IMR-90 (cell line): ENCODE measurements around the gene PRKAR1B. TPM values are rescaled to one million over a fixed set of nuclear protein-coding genes. Genes with fewer than 3 reads are reported as not detected.

Experiments
- ATAC-seq: fragments of 200-7000 bp; cut with Tn5 transposase; 2 replicates; pipeline ENCODE4 v1.9.1; 2020; ENCODE audit warnings: low read depth, mild to moderate bottlenecking, moderate library complexity
- BruUV-seq: library from RNA; stranded (reverse); fragments of 400-500 nt; replicated peaks from 2 replicates; lab custom pipeline; 2021; lab: Mats Ljungman, UMichigan
- CTCF ChIA-PET: fragments of 300-600 bp; formaldehyde crosslinking; extraction: SDS; loops from one replicate; lab custom pipeline; 2021; ENCODE audit warnings: antibody characterized with exemption; lab: Yijun Ruan, JAX
- POLR2A ChIA-PET: fragments of 300-600 bp; sonication (Branson Sonifier 250); formaldehyde crosslinking; loops from one replicate; lab custom pipeline; 2022; ENCODE audit warnings: antibody characterized with exemption; ENCODE audit not compliant: unreplicated experiment; lab: Charles Lee
- DNase-seq: peaks from one replicate; pipeline ENCODE4 v3.0.0; 2013
- H2AFZ ChIP-seq: replicated peaks from 2 replicates; pipeline ENCODE3; 2013; ENCODE audit warnings: low read length, mild to moderate bottlenecking; ENCODE audit not compliant: poor library complexity
- H2AK5ac ChIP-seq: 2 replicates; pipeline ENCODE4 v1.6.1; 2013; ENCODE audit warnings: low read depth, low read length, inconsistent platforms
- H2AK9ac ChIP-seq: replicated peaks from 2 replicates; pipeline ENCODE3; 2013; ENCODE audit warnings: mild to moderate bottlenecking, low read depth, low read length, moderate library complexity; ENCODE audit not compliant: poor library complexity
- H2BK120ac ChIP-seq: 2 replicates; pipeline ENCODE4 v1.6.1; 2013; ENCODE audit warnings: low read depth, low read length, inconsistent platforms
- H2BK15ac ChIP-seq: 3 replicates; pipeline ENCODE4 v1.6.1; 2013; ENCODE audit warnings: low read depth, low read length, inconsistent platforms
- H2BK20ac ChIP-seq: 2 replicates; pipeline ENCODE4 v1.6.1; 2013; ENCODE audit warnings: low read depth, mild to moderate bottlenecking, inconsistent platforms, low read length, moderate library complexity
- H2BK5ac ChIP-seq: 2 replicates; pipeline ENCODE4 v1.6.1; 2013; ENCODE audit warnings: mild to moderate bottlenecking, low read depth, low read length, inconsistent platforms; ENCODE audit not compliant: poor library complexity, severe bottlenecking
- H3K14ac ChIP-seq: replicated peaks from 2 replicates; pipeline ENCODE4 v1.6.1; 2013; ENCODE audit warnings: low read depth, low read length, inconsistent platforms
- H3K18ac ChIP-seq: 2 replicates; pipeline ENCODE4 v1.6.1; 2013; ENCODE audit warnings: low read depth, low read length, control low read depth
- H3K23ac ChIP-seq: 2 replicates; pipeline ENCODE4 v1.6.1; 2013; ENCODE audit warnings: low read depth, low read length, inconsistent platforms
- H3K27ac ChIP-seq: 2 replicates; pipeline ENCODE4 v1.5.1; 2013; ENCODE audit warnings: mild to moderate bottlenecking, control low read depth, low read length; ENCODE audit not compliant: insufficient read depth
- H3K27me3 ChIP-seq: 2 replicates; pipeline ENCODE4 v1.6.1; 2013; ENCODE audit warnings: low read length; ENCODE audit not compliant: control insufficient read depth, insufficient read depth
- H3K36me3 ChIP-seq: 2 replicates; pipeline ENCODE4 v1.6.1; 2013; ENCODE audit warnings: low read length, mixed read lengths; ENCODE audit not compliant: control insufficient read depth, insufficient read depth
- H3K4ac ChIP-seq: 2 replicates; pipeline ENCODE4 v1.6.1; 2013; ENCODE audit warnings: low read depth, low read length, inconsistent platforms
- H3K4me1 ChIP-seq: 2 replicates; pipeline ENCODE4 v1.6.1; 2013; ENCODE audit warnings: low read length, mixed read lengths; ENCODE audit not compliant: control insufficient read depth, insufficient read depth
- H3K4me2 ChIP-seq: 2 replicates; pipeline ENCODE4 v1.6.1; 2013; ENCODE audit warnings: low read depth, mild to moderate bottlenecking, control low read depth, low read length, moderate library complexity
- H3K4me3 ChIP-seq: 2 replicates; pipeline ENCODE4 v1.5.1; 2013; ENCODE audit warnings: low read depth, mild to moderate bottlenecking, control low read depth, low read length, moderate library complexity; ENCODE audit not compliant: insufficient read depth
- H3K56ac ChIP-seq: 2 replicates; pipeline ENCODE4 v1.6.1; 2013; ENCODE audit warnings: low read length, inconsistent platforms; ENCODE audit not compliant: insufficient read depth; ENCODE audit errors: extremely low read depth
- H3K79me1 ChIP-seq, 2 experiments: 2 replicates each; pipeline ENCODE4 v1.6.1; 2013; ENCODE audit warnings: low read length in 2 of 2, inconsistent platforms in 1 of 2, low read depth in 1 of 2
- H3K9ac ChIP-seq: 2 replicates; pipeline ENCODE4 v1.6.1; 2013; ENCODE audit warnings: low read depth, low read length, control low read depth
- H3K9me1 ChIP-seq: 2 replicates; pipeline ENCODE4 v1.6.1; 2013; ENCODE audit warnings: low read length, inconsistent platforms; ENCODE audit not compliant: insufficient read depth
- H3K9me3 ChIP-seq: 2 replicates; pipeline ENCODE4 v1.6.1; 2013; ENCODE audit warnings: low read length; ENCODE audit not compliant: control insufficient read depth, insufficient read depth
- H4K20me1 ChIP-seq: 2 replicates; pipeline ENCODE4 v1.6.1; 2013; ENCODE audit warnings: low read length, inconsistent platforms; ENCODE audit not compliant: insufficient read depth
- H4K5ac ChIP-seq: 2 replicates; pipeline ENCODE4 v1.6.1; 2013; ENCODE audit warnings: mild to moderate bottlenecking, low read depth, low read length, control low read depth
- H4K8ac ChIP-seq, 2 experiments: 2 replicates each; pipeline ENCODE4 v1.6.1; 2013; ENCODE audit warnings: low read depth in 2 of 2, low read length in 2 of 2, control low read depth in 1 of 2, inconsistent platforms in 1 of 2
- H4K91ac ChIP-seq: 2 replicates; pipeline ENCODE4 v1.6.1; 2013; ENCODE audit warnings: low read depth, low read length, inconsistent platforms; ENCODE audit not compliant: insufficient read depth
- BHLHE40 ChIP-seq: fragments of 150-350 bp; IDR thresholded peaks from 2 replicates; pipeline ENCODE4 v1.6.1; 2016; ENCODE audit warnings: mild to moderate bottlenecking, low read depth, low read length
- CEBPB ChIP-seq: IDR thresholded peaks from 2 replicates; pipeline ENCODE4 v1.6.1; 2012; ENCODE audit warnings: low read depth, low read length, improper control_type of control experiment
- CHD1 ChIP-seq: IDR thresholded peaks from 2 replicates; pipeline ENCODE4 v1.6.1; 2012; ENCODE audit warnings: low read depth, low read length, improper control_type of control experiment
- FOS ChIP-seq: fragments of 150-350 bp; IDR thresholded peaks from 2 replicates; pipeline ENCODE4 v1.6.1; 2016; ENCODE audit warnings: low read depth, low read length
- MAFK ChIP-seq: IDR thresholded peaks from 2 replicates; pipeline ENCODE4 v1.6.1; 2012; ENCODE audit warnings: low read depth, low read length, improper control_type of control experiment
- MAZ ChIP-seq: IDR thresholded peaks from 2 replicates; pipeline ENCODE4 v1.6.1; 2012; ENCODE audit warnings: low read depth, mild to moderate bottlenecking, low read length, improper control_type of control experiment, moderate library complexity, borderline replicate concordance
- MXI1 ChIP-seq: IDR thresholded peaks from 2 replicates; pipeline ENCODE4 v1.6.1; 2012; ENCODE audit warnings: low read depth, mild to moderate bottlenecking, low read length, moderate library complexity, borderline replicate concordance
- NFE2L2 ChIP-seq: fragments of 150-350 bp; IDR thresholded peaks from 2 replicates; pipeline ENCODE4 v1.6.1; 2016; ENCODE audit warnings: low read depth, mild to moderate bottlenecking, low read length
- POLR2A ChIP-seq: IDR thresholded peaks from 2 replicates; pipeline ENCODE4 v1.6.1; 2012; ENCODE audit warnings: mild to moderate bottlenecking, low read depth, low read length
- RAD21 ChIP-seq: IDR thresholded peaks from 2 replicates; pipeline ENCODE4 v1.6.1; 2012; ENCODE audit warnings: low read length, improper control_type of control experiment
- RCOR1 ChIP-seq: IDR thresholded peaks from 2 replicates; pipeline ENCODE4 v1.6.1; 2012; ENCODE audit warnings: mild to moderate bottlenecking, low read length, improper control_type of control experiment; ENCODE audit not compliant: insufficient replicate concordance
- RFX5 ChIP-seq: IDR thresholded peaks from 2 replicates; pipeline ENCODE4 v1.8.0; 2012; ENCODE audit warnings: low read depth, mild to moderate bottlenecking, low read length, moderate library complexity
- SMC3 ChIP-seq: fragments of 150-350 bp; IDR thresholded peaks from 2 replicates; pipeline ENCODE4 v1.6.1; 2016; ENCODE audit warnings: low read depth, mild to moderate bottlenecking, antibody characterized with exemption, low read length, moderate library complexity
- WGBS, 2 experiments: methylation state at CpG; one replicate each; pipeline versions ENCODE4 v1.1.5 to v1.1.7; 2013; ENCODE audit warnings: missing lambda C conversion rate in 2 of 2; ENCODE audit not compliant: insufficient read length in 1 of 2; ENCODE audit errors: extremely low coverage in 2 of 2; 5-methylcytosine and 5-hydroxymethylcytosine counted together
- dilution Hi-C: fragments of 300-500 bp; cut with HindIII; formaldehyde crosslinking; loops from one replicate; pipeline ENCODE4 v1.14.3; 2018; ENCODE audit warnings: low sequenced_read_pairs; ENCODE audit not compliant: unreplicated experiment
- in situ Hi-C: fragments of 300-500 bp; cut with MboI; formaldehyde crosslinking; loops from 3 replicates; pipeline ENCODE4 v1.14.3; 2019; ENCODE audit warnings: low sequenced_read_pairs, inconsistent platforms, mixed read lengths
- intact Hi-C: fragments of 100-400 bp; cut with micrococcal nuclease; formaldehyde crosslinking; loops from 2 replicates; pipeline ENCODE4 v1.10.0; 2022
- polyA plus RNA-seq, 3 experiments: library from polyadenylated mRNA; depleted of rRNA; stranded (reverse); fragments of >200 nt; gene quantifications; 2 replicates each; pipeline ENCODE4 v1.2.3, GENCODE V29; 2012; ENCODE audit warnings: low replicate concordance in 1 of 3
- total RNA-seq: library from RNA; depleted of rRNA; stranded (reverse); fragments of >200 nt; gene quantifications from 2 replicates; pipeline ENCODE4 v1.2.3, GENCODE V29; 2012
- TF ChIP-seq, protein P1 (sequence below): conservative IDR thresholded peaks from 2 replicates; pipeline ENCODE4 v1.5.1; 2012; ENCODE audit warnings: mild to moderate bottlenecking, low read depth, low read length, improper control_type of control experiment
- TF ChIP-seq, protein P2 (sequence below): fragments of 150-350 bp; IDR thresholded peaks from 2 replicates; pipeline ENCODE4 v1.6.1; 2017; ENCODE audit warnings: mild to moderate bottlenecking, antibody characterized with exemption, low read length, low read depth
- TF ChIP-seq, protein P3 (sequence below): fragments of 150-350 bp; IDR thresholded peaks from 2 replicates; pipeline ENCODE4 v1.6.1; 2016; ENCODE audit warnings: low read depth, mild to moderate bottlenecking, low read length, moderate library complexity, borderline replicate concordance

The PRKAR1B gene
- total and polyA plus RNA-seq, 2 of the 4 experiments (the other 2 are of a cell fraction): 15.2 to 20.2 TPM

DNA sequence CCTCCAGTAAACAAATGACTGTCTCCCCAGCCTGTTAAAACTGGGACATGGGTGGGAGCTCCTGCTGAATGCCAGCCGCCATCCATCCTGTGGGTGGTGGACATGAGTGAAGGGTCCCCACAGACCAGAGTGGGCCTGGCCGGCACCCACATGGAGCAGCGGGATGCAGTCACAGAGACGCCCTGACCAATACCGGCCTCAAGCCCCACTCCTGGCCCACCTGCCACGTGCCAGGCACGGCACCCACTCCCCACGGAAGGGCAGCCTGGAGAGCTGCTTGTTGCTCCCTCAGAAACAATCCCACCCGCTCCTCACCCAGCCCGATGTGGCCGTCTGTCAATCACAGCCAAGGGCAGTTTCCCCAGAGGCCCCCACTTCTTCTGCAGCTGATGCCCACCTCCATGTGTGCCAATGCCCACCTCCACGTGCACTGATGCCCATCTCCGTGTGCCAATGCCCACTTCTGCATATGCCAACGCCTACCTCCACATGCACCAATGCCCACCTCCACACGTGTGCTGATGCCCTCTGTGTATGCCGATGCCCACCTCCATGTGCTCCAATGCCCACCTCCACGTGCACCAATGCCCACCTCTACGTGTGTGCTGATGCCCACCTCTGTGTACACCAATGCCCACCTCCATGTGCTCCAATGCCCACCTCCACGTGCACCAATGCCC is 43.4 kb downstream of the PRKAR1B start:
- in situ Hi-C loops: no loop called here
- H3K4me2 ChIP-seq: no peak overlapping the region
- no peak overlapping the region for H2BK5ac ChIP-seq
- H2BK120ac ChIP-seq: no peak overlapping the region
- no peaks in the 10 kb centered on the region for H4K20me1 ChIP-seq
- CTCF ChIA-PET: no interaction called here
- BruUV-seq: no TSS peak
- no peak for DNase-seq
- no peak overlapping the region for H4K5ac ChIP-seq
- no peak overlapping the region for H3K18ac ChIP-seq
- H4K91ac ChIP-seq: no peak overlapping the region
- H3K9ac ChIP-seq: no peak overlapping the region
- H3K9me1 ChIP-seq: no peaks in the 10 kb centered on the region
- H3K79me1 ChIP-seq: no peaks in the 10 kb centered on the region
- peak overlapping the region; percentile 19 for H2AFZ ChIP-seq
- H2AK9ac ChIP-seq: no peak overlapping the region
- no peaks in the 10 kb centered on the region for H3K27me3 ChIP-seq
- H3K23ac ChIP-seq: no peak overlapping the region
- ATAC-seq: no peak
- peaks cover 23% of the 10 kb centered on the region for H3K9me3 ChIP-seq
- POLR2A ChIA-PET: no interaction called here
- no peaks in the 10 kb centered on the region for H3K4me1 ChIP-seq
- H3K4me3 ChIP-seq: no peak overlapping the region
- H3K14ac ChIP-seq: no peak overlapping the region
- no peak overlapping the region for H3K27ac ChIP-seq
- no peak overlapping the region for H2BK15ac ChIP-seq
- dilution Hi-C loops: no loop called here
- H3K56ac ChIP-seq: no peak overlapping the region
- H4K8ac ChIP-seq: no peak overlapping the region
- H3K36me3 ChIP-seq: peaks cover 3% of the 10 kb centered on the region; the same call in 1 of the 2 replicates
- H2AK5ac ChIP-seq: no peak overlapping the region
- H3K4ac ChIP-seq: no peak overlapping the region
- no peak overlapping the region for H2BK20ac ChIP-seq
- intact Hi-C loops: no loop called here
- TF ChIP-seq NFE2L2 (no peak), RAD21 (no peak), FOS (no peak), CEBPB (no peak), RFX5 (no peak), MAZ (no peak), BHLHE40 (no peak), MXI1 (no peak), SMC3 (no peak), POLR2A (no peak), CHD1 (no peak), RCOR1 (no peak), MAFK (no peak)
- TF ChIP-seq, protein P1, sequence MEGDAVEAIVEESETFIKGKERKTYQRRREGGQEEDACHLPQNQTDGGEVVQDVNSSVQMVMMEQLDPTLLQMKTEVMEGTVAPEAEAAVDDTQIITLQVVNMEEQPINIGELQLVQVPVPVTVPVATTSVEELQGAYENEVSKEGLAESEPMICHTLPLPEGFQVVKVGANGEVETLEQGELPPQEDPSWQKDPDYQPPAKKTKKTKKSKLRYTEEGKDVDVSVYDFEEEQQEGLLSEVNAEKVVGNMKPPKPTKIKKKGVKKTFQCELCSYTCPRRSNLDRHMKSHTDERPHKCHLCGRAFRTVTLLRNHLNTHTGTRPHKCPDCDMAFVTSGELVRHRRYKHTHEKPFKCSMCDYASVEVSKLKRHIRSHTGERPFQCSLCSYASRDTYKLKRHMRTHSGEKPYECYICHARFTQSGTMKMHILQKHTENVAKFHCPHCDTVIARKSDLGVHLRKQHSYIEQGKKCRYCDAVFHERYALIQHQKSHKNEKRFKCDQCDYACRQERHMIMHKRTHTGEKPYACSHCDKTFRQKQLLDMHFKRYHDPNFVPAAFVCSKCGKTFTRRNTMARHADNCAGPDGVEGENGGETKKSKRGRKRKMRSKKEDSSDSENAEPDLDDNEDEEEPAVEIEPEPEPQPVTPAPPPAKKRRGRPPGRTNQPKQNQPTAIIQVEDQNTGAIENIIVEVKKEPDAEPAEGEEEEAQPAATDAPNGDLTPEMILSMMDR: no peak
- TF ChIP-seq, protein P2, sequence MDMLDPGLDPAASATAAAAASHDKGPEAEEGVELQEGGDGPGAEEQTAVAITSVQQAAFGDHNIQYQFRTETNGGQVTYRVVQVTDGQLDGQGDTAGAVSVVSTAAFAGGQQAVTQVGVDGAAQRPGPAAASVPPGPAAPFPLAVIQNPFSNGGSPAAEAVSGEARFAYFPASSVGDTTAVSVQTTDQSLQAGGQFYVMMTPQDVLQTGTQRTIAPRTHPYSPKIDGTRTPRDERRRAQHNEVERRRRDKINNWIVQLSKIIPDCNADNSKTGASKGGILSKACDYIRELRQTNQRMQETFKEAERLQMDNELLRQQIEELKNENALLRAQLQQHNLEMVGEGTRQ: no peak
- TF ChIP-seq, protein P3, sequence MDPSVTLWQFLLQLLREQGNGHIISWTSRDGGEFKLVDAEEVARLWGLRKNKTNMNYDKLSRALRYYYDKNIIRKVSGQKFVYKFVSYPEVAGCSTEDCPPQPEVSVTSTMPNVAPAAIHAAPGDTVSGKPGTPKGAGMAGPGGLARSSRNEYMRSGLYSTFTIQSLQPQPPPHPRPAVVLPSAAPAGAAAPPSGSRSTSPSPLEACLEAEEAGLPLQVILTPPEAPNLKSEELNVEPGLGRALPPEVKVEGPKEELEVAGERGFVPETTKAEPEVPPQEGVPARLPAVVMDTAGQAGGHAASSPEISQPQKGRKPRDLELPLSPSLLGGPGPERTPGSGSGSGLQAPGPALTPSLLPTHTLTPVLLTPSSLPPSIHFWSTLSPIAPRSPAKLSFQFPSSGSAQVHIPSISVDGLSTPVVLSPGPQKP: no peak
- 88% methylated on average over 13 of the region's 19 CpGs; no CpG with 5 or more reads in 1 of the 2 experiments for WGBS, 2 experiments
